ENCODE data around the gene PHOSPHO1.
"Not testable (repeated sequence)": the region's sequence is repeated elsewhere in the genome, so short reads cannot be mapped to it uniquely, and the experiment has no call there.

PHOSPHO1 gene

GRCh38 chr17:49230636-49231562, at the start of gene PHOSPHO1:
Gene PHOSPHO1 (minus strand): TSS chr17:49230787. CDS start chr17:49226691, 4,096 bp downstream.
- DNase-seq = no peak

GRCh38 chr17:49280061-49280460, 49.5 kb upstream of the PHOSPHO1 start:
- DNase-seq = no peak

- DNase-seq = not testable (repeated sequence)
These were observed 48.9 kb upstream of the PHOSPHO1 start for GRCh38 chr17:49279263-49280015.

- DNase-seq = no peak
These were observed 47.5 kb upstream of the PHOSPHO1 start for GRCh38 chr17:49278076-49278475.

GRCh38 chr17:49277638-49278037, 47.1 kb upstream of the PHOSPHO1 start:
- no peak for DNase-seq

GRCh38 chr17:49275981-49276380, 45.4 kb upstream of the PHOSPHO1 start:
- DNase-seq = not testable (repeated sequence)

- no peak for DNase-seq
These were observed 38.8 kb upstream of the PHOSPHO1 start for GRCh38 chr17:49269356-49269755.

GRCh38 chr17:49267912-49268311, 37.3 kb upstream of the PHOSPHO1 start:
- no peak for DNase-seq

- no peak for DNase-seq
These were observed 35.6 kb upstream of the PHOSPHO1 start for GRCh38 chr17:49266233-49266632.

- not testable (repeated sequence) for DNase-seq
These were observed 31.0 kb upstream of the PHOSPHO1 start for GRCh38 chr17:49261540-49261939.

GRCh38 chr17:49260817-49261291, 30.3 kb upstream of the PHOSPHO1 start:
- no peak for DNase-seq

- no peak for DNase-seq
These were observed 29.6 kb upstream of the PHOSPHO1 start for GRCh38 chr17:49260011-49260816.

- no peak for DNase-seq
These were observed 29.1 kb upstream of the PHOSPHO1 start for GRCh38 chr17:49259663-49260010.

- DNase-seq = no peak
These were observed 27.8 kb upstream of the PHOSPHO1 start for GRCh38 chr17:49258394-49258793.

- DNase-seq = no peak
These were observed 24.5 kb upstream of the PHOSPHO1 start for GRCh38 chr17:49255125-49255524.

- no peak for DNase-seq
These were observed 23.5 kb upstream of the PHOSPHO1 start for GRCh38 chr17:49254066-49254465.

GRCh38 chr17:49252148-49252695, 21.6 kb upstream of the PHOSPHO1 start:
- DNase-seq = no peak

- DNase-seq = no peak
These were observed 19.4 kb upstream of the PHOSPHO1 start for GRCh38 chr17:49249890-49250522.

- DNase-seq = no peak
These were observed 18.8 kb upstream of the PHOSPHO1 start for GRCh38 chr17:49249292-49249794.

- DNase-seq = no peak
These were observed 17.4 kb upstream of the PHOSPHO1 start for GRCh38 chr17:49247944-49248343.

- DNase-seq = no peak
These were observed 14.3 kb upstream of the PHOSPHO1 start for GRCh38 chr17:49244839-49245238.

- no peak for DNase-seq
These were observed 12.2 kb upstream of the PHOSPHO1 start for GRCh38 chr17:49242813-49243212.

Data from NCI-H187 treated with DMSO at 0.1 percent for 48 hours (cell line).